ENCODE results near the gene MED31. TPM values are rescaled to one million over a fixed set of nuclear protein-coding genes. Genes with fewer than 3 reads are reported as not detected.
A peak's percentile ranks its signal among the peaks of the same experiment; 100 is the strongest.
"Not testable (repeated sequence)": the region's sequence is repeated elsewhere in the genome, so short reads cannot be mapped to it uniquely, and the experiment has no call there.

The MED31 gene
- total RNA-seq, 3 donors from 2014 or later: 12.1 to 13.5 (median 12.6) TPM

DNA sequence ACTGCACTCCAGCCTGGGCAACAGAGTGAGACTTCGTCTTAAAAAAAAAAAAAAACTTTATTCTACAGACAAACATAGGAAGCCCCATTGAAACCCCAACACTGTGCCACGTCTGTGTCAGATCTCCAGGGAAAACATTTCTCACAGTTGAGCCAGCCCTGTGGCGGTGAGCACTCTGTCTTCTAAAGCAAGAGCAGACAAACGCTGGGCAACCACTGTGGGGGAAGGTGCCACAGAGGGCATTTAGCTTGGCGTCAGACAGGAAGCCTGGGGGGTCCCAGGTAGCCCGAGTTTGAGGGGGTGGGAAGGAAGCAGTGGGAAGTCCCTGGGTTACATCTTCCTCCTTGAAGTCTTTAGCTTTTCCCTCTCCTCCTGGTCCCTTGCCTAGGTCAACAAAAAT is 16.1 kb upstream of the MED31 start:
- ATAC-seq (no peak), DNase-seq (no peak)
- H3K4me3 ChIP-seq: no peak overlapping the region
- TF ChIP-seq, protein P1, sequence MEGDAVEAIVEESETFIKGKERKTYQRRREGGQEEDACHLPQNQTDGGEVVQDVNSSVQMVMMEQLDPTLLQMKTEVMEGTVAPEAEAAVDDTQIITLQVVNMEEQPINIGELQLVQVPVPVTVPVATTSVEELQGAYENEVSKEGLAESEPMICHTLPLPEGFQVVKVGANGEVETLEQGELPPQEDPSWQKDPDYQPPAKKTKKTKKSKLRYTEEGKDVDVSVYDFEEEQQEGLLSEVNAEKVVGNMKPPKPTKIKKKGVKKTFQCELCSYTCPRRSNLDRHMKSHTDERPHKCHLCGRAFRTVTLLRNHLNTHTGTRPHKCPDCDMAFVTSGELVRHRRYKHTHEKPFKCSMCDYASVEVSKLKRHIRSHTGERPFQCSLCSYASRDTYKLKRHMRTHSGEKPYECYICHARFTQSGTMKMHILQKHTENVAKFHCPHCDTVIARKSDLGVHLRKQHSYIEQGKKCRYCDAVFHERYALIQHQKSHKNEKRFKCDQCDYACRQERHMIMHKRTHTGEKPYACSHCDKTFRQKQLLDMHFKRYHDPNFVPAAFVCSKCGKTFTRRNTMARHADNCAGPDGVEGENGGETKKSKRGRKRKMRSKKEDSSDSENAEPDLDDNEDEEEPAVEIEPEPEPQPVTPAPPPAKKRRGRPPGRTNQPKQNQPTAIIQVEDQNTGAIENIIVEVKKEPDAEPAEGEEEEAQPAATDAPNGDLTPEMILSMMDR (IDR thresholded peaks at IDR 0.05): no peak
- intact Hi-C loops (cut with DNase I, micrococcal nuclease): loop anchor here in 1 of 2 donors (10.0 kb wide), 1 partner anchor 327 kb away; the partner anchor contains the start of gene ALOX12
- no peaks in the 10 kb centered on the region for H3K36me3 ChIP-seq (ENCODE audit: low read depth)
- no peaks in the 10 kb centered on the region for H3K4me1 ChIP-seq (ENCODE audit: low read depth)
- no peaks in the 10 kb centered on the region for H3K9me3 ChIP-seq

DNA sequence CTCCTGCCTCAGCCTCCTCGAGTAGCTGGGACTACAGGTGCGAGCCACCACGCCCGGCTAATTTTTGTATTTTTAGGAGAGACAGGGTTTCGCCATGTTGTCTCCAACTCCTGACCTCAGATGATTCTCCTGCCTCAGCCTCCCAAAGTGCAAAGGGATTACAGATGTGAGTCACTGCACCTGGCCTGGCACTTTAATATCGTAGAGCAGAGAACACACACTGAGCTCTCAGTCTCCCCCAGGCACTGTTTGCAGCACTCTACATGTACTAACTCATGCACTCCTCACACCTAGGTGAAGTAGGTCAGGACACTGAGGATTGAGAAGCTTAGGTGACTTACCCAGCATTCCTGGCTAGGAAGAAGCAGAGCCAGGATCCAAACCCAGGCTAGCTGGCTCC is 15.2 kb upstream of the MED31 start:
- no peaks in the 10 kb centered on the region for H3K4me1 ChIP-seq (ENCODE audit: low read depth)
- no peaks in the 10 kb centered on the region for H3K9me3 ChIP-seq
- no peak overlapping the region for H3K4me3 ChIP-seq
- DNase-seq: no peak
- H3K36me3 ChIP-seq (ENCODE audit: low read depth): no peaks in the 10 kb centered on the region
- intact Hi-C loops (cut with DNase I, micrococcal nuclease): loop anchor here in 1 of 2 donors (10.0 kb wide), 1 partner anchor 328 kb away; the partner anchor contains the start of gene ALOX12
- no peak for ATAC-seq
- TF ChIP-seq, protein P1 (IDR thresholded peaks at IDR 0.05): no peak

DNA sequence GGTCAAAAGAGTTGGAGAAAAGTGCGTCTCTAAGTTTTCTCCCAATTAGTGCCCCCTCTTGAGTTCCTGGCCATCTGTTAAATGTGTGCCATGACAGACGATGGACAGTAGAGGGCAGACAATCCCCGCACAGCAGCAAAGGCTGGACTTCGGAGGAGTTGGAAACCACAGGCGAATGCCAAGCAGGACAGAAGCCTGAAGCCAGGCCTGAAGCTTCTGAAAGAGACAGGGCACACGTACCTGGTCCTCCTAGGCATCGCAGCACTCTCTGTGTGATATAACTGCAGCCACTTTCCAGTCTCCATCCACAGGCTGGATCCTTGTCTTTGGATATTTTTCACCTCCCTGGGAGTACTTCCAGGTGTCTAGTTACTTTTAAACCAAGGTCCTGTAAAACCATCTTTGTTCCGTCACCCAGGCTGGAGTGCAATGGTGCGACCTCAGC is 14.7 kb upstream of the MED31 start:
- H3K4me1 ChIP-seq (ENCODE audit: low read depth): no peaks in the 10 kb centered on the region
- H3K9me3 ChIP-seq: no peaks in the 10 kb centered on the region
- TF ChIP-seq, protein P1 (IDR thresholded peaks at IDR 0.05): peak; percentile 67
- peak; percentile 97 for ATAC-seq
- H3K36me3 ChIP-seq (ENCODE audit: low read depth): no peaks in the 10 kb centered on the region
- DNase-seq: peak in 2 of 3 donors; percentile 63 to 68
- H3K4me3 ChIP-seq: no peak overlapping the region
- intact Hi-C loops (cut with DNase I, micrococcal nuclease): loop anchor here in 1 of 2 donors (10.0 kb wide), 1 partner anchor 329 kb away; the partner anchor contains the start of gene ALOX12

DNA sequence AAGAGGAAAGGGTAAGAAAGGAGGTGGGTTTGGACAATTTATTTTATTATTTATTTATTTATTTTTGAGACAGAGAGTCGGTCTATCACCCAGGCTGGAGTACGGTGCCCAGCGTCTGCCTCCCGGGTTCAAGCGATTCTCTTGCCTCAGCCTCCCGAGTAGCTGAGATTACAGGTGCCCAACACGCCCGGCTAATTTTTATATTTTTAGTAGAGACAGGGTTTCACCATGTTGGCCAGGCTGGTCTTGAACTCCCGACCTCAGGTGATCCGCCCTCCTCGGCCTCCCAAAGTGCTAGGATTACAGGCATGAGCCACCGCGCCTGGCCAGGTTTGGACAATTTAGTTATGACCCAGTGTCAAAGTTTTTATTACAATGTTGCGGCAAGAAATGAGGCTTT is 11.8 kb upstream of the MED31 start:
- not testable (repeated sequence) for DNase-seq; H3K4me3 ChIP-seq; H3K9me3 ChIP-seq; H3K4me1 ChIP-seq (ENCODE audit: low read depth); H3K36me3 ChIP-seq (ENCODE audit: low read depth); ATAC-seq
- intact Hi-C loops (cut with DNase I, micrococcal nuclease): loop anchor here in 1 of 2 donors (10.0 kb wide), 1 partner anchor 332 kb away; the partner anchor contains the start of gene ALOX12

DNA sequence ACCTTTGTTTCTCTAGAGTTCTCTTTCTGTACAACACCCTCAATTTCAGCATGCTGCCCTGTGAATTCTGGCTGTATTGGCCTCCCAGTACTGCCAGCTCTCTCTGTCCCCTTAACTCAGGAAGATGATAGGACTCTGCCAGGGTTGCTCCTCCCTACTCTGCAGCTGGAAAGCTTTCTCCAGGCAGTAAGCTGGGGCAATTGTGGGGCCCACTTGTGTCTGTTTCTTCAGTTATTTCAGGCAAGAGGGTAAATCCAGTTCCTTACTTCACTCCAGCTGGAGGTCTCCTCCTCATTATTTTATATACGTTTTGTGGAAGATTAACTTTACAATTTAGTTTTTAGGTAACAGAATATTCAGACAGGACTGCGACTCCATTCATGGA is 10.1 kb upstream of the MED31 start:
- no peak for ATAC-seq
- TF ChIP-seq, protein P1 (IDR thresholded peaks at IDR 0.05): no peak
- no peak for DNase-seq
- Histone ChIP-seq H3K4me1 (ENCODE audit: low read depth) (no peaks in the 10 kb centered on the region), H3K4me3 (no peak overlapping the region), H3K9me3 (no peaks in the 10 kb centered on the region), H3K36me3 (ENCODE audit: low read depth) (no peaks in the 10 kb centered on the region)
- intact Hi-C loops (cut with DNase I, micrococcal nuclease): loop anchor here in 1 of 2 donors (10.0 kb wide), 1 partner anchor 333 kb away; the partner anchor contains the start of gene ALOX12

DNA sequence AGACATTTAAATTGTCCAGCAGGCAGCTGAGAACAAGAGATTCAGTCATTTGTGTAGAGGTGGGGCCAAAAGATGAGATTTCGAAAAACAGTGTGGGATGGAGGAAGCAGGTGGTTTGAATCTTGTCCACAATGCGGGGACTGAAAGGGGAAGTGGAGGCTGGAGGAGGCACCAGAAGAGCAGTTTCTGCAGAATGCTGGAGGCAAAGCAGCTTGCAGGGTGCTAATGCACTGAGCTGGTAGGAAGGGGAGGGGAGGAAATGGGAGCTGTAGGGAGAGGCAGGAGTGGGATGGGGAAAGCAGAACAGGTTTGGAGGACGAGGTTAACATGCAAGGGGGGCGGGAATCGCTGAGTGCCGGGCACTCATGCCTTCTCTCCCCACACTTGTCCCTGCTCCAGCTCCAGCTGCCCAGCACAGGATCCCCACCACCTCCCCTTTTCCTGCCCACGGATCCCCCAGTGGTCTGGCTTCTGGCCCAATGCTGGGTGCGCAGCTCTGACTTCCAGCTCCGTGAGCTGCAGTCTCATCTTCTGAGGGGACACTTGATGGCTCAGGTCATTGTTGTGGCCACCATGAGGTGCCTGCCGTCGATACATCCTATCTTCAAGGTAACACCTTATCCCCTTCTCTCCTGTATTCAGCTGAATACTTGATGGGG is 9.5 kb upstream of the MED31 start:
- Histone ChIP-seq H3K36me3 (ENCODE audit: low read depth) (no peaks in the 10 kb centered on the region), H3K9me3 (no peaks in the 10 kb centered on the region), H3K4me1 (ENCODE audit: low read depth) (no peaks in the 10 kb centered on the region), H3K4me3 (no peak overlapping the region)
- TF ChIP-seq, protein P1 (IDR thresholded peaks at IDR 0.05): no peak
- peak; percentile 42 for ATAC-seq
- intact Hi-C loops (cut with DNase I, micrococcal nuclease): loop anchor here in 1 of 2 donors (10.0 kb wide), 1 partner anchor 334 kb away; the partner anchor contains the start of gene ALOX12
- no peak for DNase-seq

Measured in mucosa of descending colon (tissue), 3 donors.